ENCODE measurements around the gene DEPDC7. TPM values are rescaled to one million over a fixed set of nuclear protein-coding genes. Genes with fewer than 3 reads are reported as not detected.

Gene DEPDC7
- total RNA-seq, 1 experiment from 2014 or later: not detected

DNA sequence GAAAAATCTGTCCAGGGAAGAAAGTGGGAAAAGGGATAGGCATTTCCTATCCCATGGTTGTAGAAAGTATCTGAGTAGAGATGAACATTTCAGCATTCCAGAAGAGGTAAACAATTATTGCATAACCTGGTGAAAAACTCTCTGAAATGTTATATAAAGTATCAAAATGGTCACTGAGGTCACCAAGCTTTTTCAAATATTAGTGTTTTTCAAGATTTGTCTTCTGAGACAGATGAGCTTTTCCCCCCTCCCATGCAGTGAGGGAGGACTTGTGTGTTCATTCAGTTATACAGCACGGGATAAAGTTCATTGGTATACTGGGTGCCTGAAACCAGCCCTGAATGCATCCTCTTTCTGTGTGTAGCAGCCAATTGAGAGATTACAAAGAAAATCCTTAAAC, 1.9 kb upstream of the DEPDC7 start:
- Histone ChIP-seq H3K9ac (ENCODE audit: low read length) (no peak overlapping the region), H3K9me2 (replicated peaks; ENCODE audit: insufficient read depth, low read length) (no peaks in the 10 kb centered on the region), H3K4me3 (ENCODE audit: low read length) (no peak overlapping the region), H2AFZ (ENCODE audit: low read length) (no peak overlapping the region), H3K36me3 (ENCODE audit: insufficient read depth, low read length) (no peaks in the 10 kb centered on the region), H3K79me2 (ENCODE audit: low read length) (no peaks in the 10 kb centered on the region), H4K20me1 (ENCODE audit: insufficient read depth, low read depth, low read length) (no peaks in the 10 kb centered on the region), H3K4me1 (ENCODE audit: low read length) (no peaks in the 10 kb centered on the region), H3K27ac (ENCODE audit: low read length) (no peak overlapping the region), H3K9me3 (ENCODE audit: low read length) (no peaks in the 10 kb centered on the region), H3K27me3 (ENCODE audit: low read length) (no peaks in the 10 kb centered on the region), H3K4me2 (ENCODE audit: low read depth, low read length, poor library complexity, severe bottlenecking) (no peak overlapping the region)
- no peak for DNase-seq

GRCh38 chr11:33016654-33017053, 976 bp downstream of the DEPDC7 start:
- H3K27ac ChIP-seq (ENCODE audit: low read length): no peak overlapping the region
- H3K4me3 ChIP-seq (ENCODE audit: low read length): no peak overlapping the region
- no peak overlapping the region for H3K4me2 ChIP-seq (ENCODE audit: low read depth, low read length, poor library complexity, severe bottlenecking)
- no peaks in the 10 kb centered on the region for H3K27me3 ChIP-seq (ENCODE audit: low read length)
- no peaks in the 10 kb centered on the region for H3K9me2 ChIP-seq (replicated peaks; ENCODE audit: insufficient read depth, low read length)
- no peak overlapping the region for H2AFZ ChIP-seq (ENCODE audit: low read length)
- no peaks in the 10 kb centered on the region for H3K9me3 ChIP-seq (ENCODE audit: low read length)
- H3K79me2 ChIP-seq (ENCODE audit: low read length): no peaks in the 10 kb centered on the region
- no peak for DNase-seq
- no peaks in the 10 kb centered on the region for H4K20me1 ChIP-seq (ENCODE audit: insufficient read depth, low read depth, low read length)
- no peak overlapping the region for H3K9ac ChIP-seq (ENCODE audit: low read length)
- H3K36me3 ChIP-seq (ENCODE audit: insufficient read depth, low read length): no peaks in the 10 kb centered on the region
- H3K4me1 ChIP-seq (ENCODE audit: low read length): peaks cover 5% of the 10 kb centered on the region; the same call in 1 of the 2 replicates

DNA sequence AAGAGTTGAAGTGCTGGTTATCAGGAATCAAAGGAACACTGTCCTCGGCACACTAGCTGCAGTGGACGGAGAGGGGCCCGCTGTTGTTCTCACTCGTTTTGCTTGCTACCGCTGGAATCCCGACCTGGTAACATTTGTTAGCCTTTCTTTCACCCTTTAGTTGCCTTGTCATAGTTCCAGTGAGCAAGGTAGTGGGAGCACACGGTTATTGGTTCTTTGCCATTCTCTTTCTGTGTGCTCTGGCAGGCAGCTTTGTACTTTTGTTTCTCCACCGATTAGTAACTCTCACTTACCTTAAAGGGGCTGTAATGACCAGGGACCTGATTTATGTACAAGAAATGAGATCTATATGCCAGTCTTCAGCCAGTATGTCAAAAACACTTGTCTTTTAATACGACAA, 1.8 kb downstream of the DEPDC7 start:
- Histone ChIP-seq H3K36me3 (ENCODE audit: insufficient read depth, low read length) (no peaks in the 10 kb centered on the region), H3K27ac (ENCODE audit: low read length) (no peak overlapping the region), H3K79me2 (ENCODE audit: low read length) (no peaks in the 10 kb centered on the region), H3K9me3 (ENCODE audit: low read length) (no peaks in the 10 kb centered on the region), H4K20me1 (ENCODE audit: insufficient read depth, low read depth, low read length) (no peaks in the 10 kb centered on the region), H2AFZ (ENCODE audit: low read length) (no peak overlapping the region), H3K4me1 (ENCODE audit: low read length) (peaks cover 5% of the 10 kb centered on the region; the same call in 1 of the 2 replicates), H3K4me3 (ENCODE audit: low read length) (no peak overlapping the region), H3K27me3 (ENCODE audit: low read length) (no peaks in the 10 kb centered on the region), H3K9ac (ENCODE audit: low read length) (no peak overlapping the region), H3K4me2 (ENCODE audit: low read depth, low read length, poor library complexity, severe bottlenecking) (no peak overlapping the region), H3K9me2 (replicated peaks; ENCODE audit: insufficient read depth, low read length) (no peaks in the 10 kb centered on the region)
- DNase-seq: no peak

GRCh38 chr11:33017965-33018364, 2.3 kb downstream of the DEPDC7 start:
- Histone ChIP-seq H3K79me2 (ENCODE audit: low read length) (no peaks in the 10 kb centered on the region), H3K27me3 (ENCODE audit: low read length) (no peaks in the 10 kb centered on the region), H3K9me3 (ENCODE audit: low read length) (no peaks in the 10 kb centered on the region), H3K9ac (ENCODE audit: low read length) (no peak overlapping the region), H3K4me2 (ENCODE audit: low read depth, low read length, poor library complexity, severe bottlenecking) (no peak overlapping the region), H3K9me2 (replicated peaks; ENCODE audit: insufficient read depth, low read length) (no peaks in the 10 kb centered on the region), H2AFZ (ENCODE audit: low read length) (no peak overlapping the region), H3K4me1 (ENCODE audit: low read length) (peaks cover 5% of the 10 kb centered on the region; the same call in 1 of the 2 replicates), H3K36me3 (ENCODE audit: insufficient read depth, low read length) (no peaks in the 10 kb centered on the region), H3K27ac (ENCODE audit: low read length) (no peak overlapping the region), H4K20me1 (ENCODE audit: insufficient read depth, low read depth, low read length) (no peaks in the 10 kb centered on the region), H3K4me3 (ENCODE audit: low read length) (no peak overlapping the region)
- no peak for DNase-seq

- no peaks in the 10 kb centered on the region for H3K79me2 ChIP-seq (ENCODE audit: low read length)
- no peaks in the 10 kb centered on the region for H3K36me3 ChIP-seq (ENCODE audit: insufficient read depth, low read length)
- no peaks in the 10 kb centered on the region for H3K27me3 ChIP-seq (ENCODE audit: low read length)
- H3K4me2 ChIP-seq (ENCODE audit: low read depth, low read length, poor library complexity, severe bottlenecking): no peak overlapping the region
- H3K4me3 ChIP-seq (ENCODE audit: low read length): no peak overlapping the region
- no peak for DNase-seq
- no peaks in the 10 kb centered on the region for H3K9me2 ChIP-seq (replicated peaks; ENCODE audit: insufficient read depth, low read length)
- H3K9ac ChIP-seq (ENCODE audit: low read length): no peak overlapping the region
- H3K27ac ChIP-seq (ENCODE audit: low read length): no peak overlapping the region
- H2AFZ ChIP-seq (ENCODE audit: low read length): no peak overlapping the region
- H3K9me3 ChIP-seq (ENCODE audit: low read length): no peaks in the 10 kb centered on the region
- peaks cover 5% of the 10 kb centered on the region; the same call in 1 of the 2 replicates for H3K4me1 ChIP-seq (ENCODE audit: low read length)
- no peaks in the 10 kb centered on the region for H4K20me1 ChIP-seq (ENCODE audit: insufficient read depth, low read depth, low read length)
These were observed 3.2 kb downstream of the DEPDC7 start for GRCh38 chr11:33018840-33019239.

DNA sequence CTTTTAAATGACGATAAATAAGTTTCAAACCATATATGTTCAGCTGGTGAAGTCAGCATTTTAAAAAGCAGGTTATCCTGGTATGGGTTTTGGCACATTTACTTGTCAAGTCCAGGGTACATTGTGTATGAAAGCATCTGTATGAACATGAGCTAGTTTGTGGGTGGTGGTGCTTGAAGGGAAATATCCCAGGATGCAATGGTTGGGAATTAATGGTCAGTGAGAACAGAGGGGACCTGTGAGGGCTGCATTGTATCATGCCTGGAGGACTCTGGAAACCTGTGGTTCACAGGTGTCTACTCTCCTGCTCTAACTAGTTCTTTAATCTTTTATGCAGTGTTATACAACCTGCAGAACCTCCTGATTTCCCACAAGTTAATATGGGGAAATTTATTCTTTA, 5.8 kb downstream of the DEPDC7 start:
- H2AFZ ChIP-seq (ENCODE audit: low read length): no peak overlapping the region
- H3K4me3 ChIP-seq (ENCODE audit: low read length): no peak overlapping the region
- no peak for DNase-seq
- H3K9ac ChIP-seq (ENCODE audit: low read length): no peak overlapping the region
- no peak overlapping the region for H3K4me2 ChIP-seq (ENCODE audit: low read depth, low read length, poor library complexity, severe bottlenecking)
- no peaks in the 10 kb centered on the region for H3K9me2 ChIP-seq (replicated peaks; ENCODE audit: insufficient read depth, low read length)
- H3K79me2 ChIP-seq (ENCODE audit: low read length): no peaks in the 10 kb centered on the region
- no peaks in the 10 kb centered on the region for H3K9me3 ChIP-seq (ENCODE audit: low read length)
- no peaks in the 10 kb centered on the region for H3K36me3 ChIP-seq (ENCODE audit: insufficient read depth, low read length)
- H3K27me3 ChIP-seq (ENCODE audit: low read length): no peaks in the 10 kb centered on the region
- H4K20me1 ChIP-seq (ENCODE audit: insufficient read depth, low read depth, low read length): no peaks in the 10 kb centered on the region
- H3K27ac ChIP-seq (ENCODE audit: low read length): no peak overlapping the region
- H3K4me1 ChIP-seq (ENCODE audit: low read length): peaks cover 10% of the 10 kb centered on the region

DNA sequence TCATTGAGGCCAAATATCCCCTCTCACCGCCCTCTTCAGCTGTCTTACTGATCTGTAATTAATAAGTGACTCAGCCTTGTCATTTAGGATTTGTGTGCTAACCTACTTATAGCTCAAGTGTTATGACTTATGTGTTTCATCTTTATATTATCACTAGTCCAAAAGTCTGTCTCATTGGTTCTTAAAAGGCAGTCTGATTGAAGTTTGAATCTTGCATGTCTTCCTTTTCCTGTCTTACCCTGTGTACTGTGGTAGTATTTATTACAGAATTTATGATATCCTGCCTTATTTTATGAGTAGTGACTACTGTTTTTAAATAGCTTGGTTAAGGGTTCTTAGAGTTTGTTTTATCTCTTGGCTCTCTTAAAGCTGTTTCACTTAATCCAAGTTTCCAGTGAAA, 6.3 kb downstream of the DEPDC7 start:
- H4K20me1 ChIP-seq (ENCODE audit: insufficient read depth, low read depth, low read length): no peaks in the 10 kb centered on the region
- H3K79me2 ChIP-seq (ENCODE audit: low read length): no peaks in the 10 kb centered on the region
- no peak overlapping the region for H3K9ac ChIP-seq (ENCODE audit: low read length)
- no peaks in the 10 kb centered on the region for H3K9me3 ChIP-seq (ENCODE audit: low read length)
- no peak overlapping the region for H3K27ac ChIP-seq (ENCODE audit: low read length)
- peaks cover 10% of the 10 kb centered on the region for H3K4me1 ChIP-seq (ENCODE audit: low read length)
- no peak for DNase-seq
- H3K27me3 ChIP-seq (ENCODE audit: low read length): no peaks in the 10 kb centered on the region
- H3K9me2 ChIP-seq (replicated peaks; ENCODE audit: insufficient read depth, low read length): no peaks in the 10 kb centered on the region
- H3K4me2 ChIP-seq (ENCODE audit: low read depth, low read length, poor library complexity, severe bottlenecking): no peak overlapping the region
- H3K4me3 ChIP-seq (ENCODE audit: low read length): no peak overlapping the region
- H3K36me3 ChIP-seq (ENCODE audit: insufficient read depth, low read length): no peaks in the 10 kb centered on the region
- no peak overlapping the region for H2AFZ ChIP-seq (ENCODE audit: low read length)

DNA sequence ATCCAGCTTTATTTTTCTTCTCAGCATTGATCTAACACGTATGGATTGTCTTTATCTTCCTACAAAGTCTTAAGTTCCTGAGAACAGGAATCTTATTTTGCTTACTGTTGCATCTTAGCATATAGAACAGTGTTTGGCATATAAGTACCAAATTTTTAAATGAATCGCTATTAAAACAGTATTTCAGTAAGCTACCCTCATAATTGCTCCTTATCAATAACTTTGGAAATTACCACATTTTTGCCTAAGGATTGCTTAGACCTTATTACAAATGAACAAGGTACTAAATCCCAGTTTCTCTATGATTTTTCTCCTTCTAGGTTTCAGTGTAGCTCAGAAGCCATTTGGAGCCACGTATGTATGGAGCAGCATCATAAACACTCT, 9.7 kb downstream of the DEPDC7 start:
- Histone ChIP-seq H3K9me2 (replicated peaks; ENCODE audit: insufficient read depth, low read length) (no peaks in the 10 kb centered on the region), H3K9ac (ENCODE audit: low read length) (no peak overlapping the region), H3K4me3 (ENCODE audit: low read length) (no peak overlapping the region), H3K9me3 (ENCODE audit: low read length) (no peaks in the 10 kb centered on the region), H4K20me1 (ENCODE audit: insufficient read depth, low read depth, low read length) (no peaks in the 10 kb centered on the region), H3K27ac (ENCODE audit: low read length) (no peak overlapping the region), H3K36me3 (ENCODE audit: insufficient read depth, low read length) (no peaks in the 10 kb centered on the region), H3K79me2 (ENCODE audit: low read length) (no peaks in the 10 kb centered on the region), H3K4me2 (ENCODE audit: low read depth, low read length, poor library complexity, severe bottlenecking) (no peak overlapping the region), H3K4me1 (ENCODE audit: low read length) (peaks cover 5% of the 10 kb centered on the region), H3K27me3 (ENCODE audit: low read length) (no peaks in the 10 kb centered on the region), H2AFZ (ENCODE audit: low read length) (no peak overlapping the region)
- no peak for DNase-seq

GRCh38 chr11:33027233-33027632, 11.6 kb downstream of the DEPDC7 start:
- Histone ChIP-seq H3K36me3 (ENCODE audit: insufficient read depth, low read length) (no peaks in the 10 kb centered on the region), H4K20me1 (ENCODE audit: insufficient read depth, low read depth, low read length) (no peaks in the 10 kb centered on the region), H3K79me2 (ENCODE audit: low read length) (no peaks in the 10 kb centered on the region), H3K4me3 (ENCODE audit: low read length) (no peak overlapping the region), H3K9me3 (ENCODE audit: low read length) (no peaks in the 10 kb centered on the region), H3K9ac (ENCODE audit: low read length) (no peak overlapping the region), H3K27ac (ENCODE audit: low read length) (no peak overlapping the region), H3K9me2 (replicated peaks; ENCODE audit: insufficient read depth, low read length) (no peaks in the 10 kb centered on the region), H3K27me3 (ENCODE audit: low read length) (no peaks in the 10 kb centered on the region), H3K4me1 (ENCODE audit: low read length) (peaks cover 5% of the 10 kb centered on the region), H2AFZ (ENCODE audit: low read length) (no peak overlapping the region), H3K4me2 (ENCODE audit: low read depth, low read length, poor library complexity, severe bottlenecking) (no peak overlapping the region)
- no peak for DNase-seq

Measured in Karpas-422 (cell line).